SK-N-SH treated with all-trans-retinoic acid at 6 μM for 48 hours (cell line): ENCODE results near the gene VGLL2.

Experiments
- OSR1 ChIP-seq: fragments of 250-450 bp; sonication (Bioruptor Pico); IDR thresholded peaks from 2 replicates; pipeline ENCODE4 v1.8.0; 2022; ENCODE audit warnings: moderate library complexity, mild to moderate bottlenecking, inconsistent platforms
- ZFP30 ChIP-seq: fragments of 450-650 bp; formaldehyde crosslinking; IDR thresholded peaks from 2 replicates; pipeline ENCODE4 v1.5.0; 2022; ENCODE audit warnings: mild to moderate bottlenecking, moderate library complexity
- ZNF565 ChIP-seq: fragments of 450-650 bp; formaldehyde crosslinking; conservative IDR thresholded peaks from 2 replicates; pipeline ENCODE4 v1.5.0; 2020; ENCODE audit warnings: low read depth, mild to moderate bottlenecking, moderate library complexity
- TF ChIP-seq, protein P1 (sequence below): fragments of 250-450 bp; sonication (Bioruptor Pico); IDR thresholded peaks from 2 replicates; pipeline ENCODE4 v1.5.0; 2020; ENCODE audit warnings: mild to moderate bottlenecking, moderate library complexity
- TF ChIP-seq, protein P2 (sequence below): fragments of 250-450 bp; sonication (Bioruptor Pico); IDR thresholded peaks from 2 replicates; pipeline ENCODE4 v1.8.0; 2020; ENCODE audit warnings: mild to moderate bottlenecking, moderate library complexity, borderline replicate concordance

DNA sequence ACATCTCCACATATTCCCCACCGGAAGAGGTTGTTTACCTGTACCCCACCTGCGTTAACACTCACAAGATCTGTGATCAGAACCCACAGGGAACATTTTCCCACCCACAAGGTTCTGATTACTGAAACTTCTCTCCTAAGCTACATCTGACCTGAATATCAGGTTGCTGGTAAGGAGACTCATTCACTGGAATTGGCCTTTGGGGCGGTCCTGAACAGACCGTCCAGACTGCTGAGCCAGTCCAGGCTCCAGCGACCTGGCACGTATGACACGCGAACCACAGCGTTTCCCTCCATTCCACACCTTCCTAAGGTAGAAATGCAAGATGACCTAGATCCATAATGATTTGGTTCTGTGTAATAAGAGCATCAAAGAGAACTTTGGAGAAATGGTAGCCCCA, 9.8 kb downstream of the VGLL2 start:
- TF ChIP-seq, protein P1, sequence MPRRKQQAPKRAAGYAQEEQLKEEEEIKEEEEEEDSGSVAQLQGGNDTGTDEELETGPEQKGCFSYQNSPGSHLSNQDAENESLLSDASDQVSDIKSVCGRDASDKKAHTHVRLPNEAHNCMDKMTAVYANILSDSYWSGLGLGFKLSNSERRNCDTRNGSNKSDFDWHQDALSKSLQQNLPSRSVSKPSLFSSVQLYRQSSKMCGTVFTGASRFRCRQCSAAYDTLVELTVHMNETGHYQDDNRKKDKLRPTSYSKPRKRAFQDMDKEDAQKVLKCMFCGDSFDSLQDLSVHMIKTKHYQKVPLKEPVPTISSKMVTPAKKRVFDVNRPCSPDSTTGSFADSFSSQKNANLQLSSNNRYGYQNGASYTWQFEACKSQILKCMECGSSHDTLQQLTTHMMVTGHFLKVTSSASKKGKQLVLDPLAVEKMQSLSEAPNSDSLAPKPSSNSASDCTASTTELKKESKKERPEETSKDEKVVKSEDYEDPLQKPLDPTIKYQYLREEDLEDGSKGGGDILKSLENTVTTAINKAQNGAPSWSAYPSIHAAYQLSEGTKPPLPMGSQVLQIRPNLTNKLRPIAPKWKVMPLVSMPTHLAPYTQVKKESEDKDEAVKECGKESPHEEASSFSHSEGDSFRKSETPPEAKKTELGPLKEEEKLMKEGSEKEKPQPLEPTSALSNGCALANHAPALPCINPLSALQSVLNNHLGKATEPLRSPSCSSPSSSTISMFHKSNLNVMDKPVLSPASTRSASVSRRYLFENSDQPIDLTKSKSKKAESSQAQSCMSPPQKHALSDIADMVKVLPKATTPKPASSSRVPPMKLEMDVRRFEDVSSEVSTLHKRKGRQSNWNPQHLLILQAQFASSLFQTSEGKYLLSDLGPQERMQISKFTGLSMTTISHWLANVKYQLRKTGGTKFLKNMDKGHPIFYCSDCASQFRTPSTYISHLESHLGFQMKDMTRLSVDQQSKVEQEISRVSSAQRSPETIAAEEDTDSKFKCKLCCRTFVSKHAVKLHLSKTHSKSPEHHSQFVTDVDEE = no peak
- no peak for TF ChIP-seq ZNF565 (CRISPR knock-in tag)
- TF ChIP-seq OSR1 = no peak
- TF ChIP-seq, protein P2, sequence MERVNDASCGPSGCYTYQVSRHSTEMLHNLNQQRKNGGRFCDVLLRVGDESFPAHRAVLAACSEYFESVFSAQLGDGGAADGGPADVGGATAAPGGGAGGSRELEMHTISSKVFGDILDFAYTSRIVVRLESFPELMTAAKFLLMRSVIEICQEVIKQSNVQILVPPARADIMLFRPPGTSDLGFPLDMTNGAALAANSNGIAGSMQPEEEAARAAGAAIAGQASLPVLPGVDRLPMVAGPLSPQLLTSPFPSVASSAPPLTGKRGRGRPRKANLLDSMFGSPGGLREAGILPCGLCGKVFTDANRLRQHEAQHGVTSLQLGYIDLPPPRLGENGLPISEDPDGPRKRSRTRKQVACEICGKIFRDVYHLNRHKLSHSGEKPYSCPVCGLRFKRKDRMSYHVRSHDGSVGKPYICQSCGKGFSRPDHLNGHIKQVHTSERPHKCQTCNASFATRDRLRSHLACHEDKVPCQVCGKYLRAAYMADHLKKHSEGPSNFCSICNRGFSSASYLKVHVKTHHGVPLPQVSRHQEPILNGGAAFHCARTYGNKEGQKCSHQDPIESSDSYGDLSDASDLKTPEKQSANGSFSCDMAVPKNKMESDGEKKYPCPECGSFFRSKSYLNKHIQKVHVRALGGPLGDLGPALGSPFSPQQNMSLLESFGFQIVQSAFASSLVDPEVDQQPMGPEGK (CRISPR knock-in tag) = no peak
- TF ChIP-seq ZFP30 (CRISPR knock-in tag) = no peak
